ENCODE data around the gene STBD1.
"Not testable (repeated sequence)": the region's sequence is repeated elsewhere in the genome, so short reads cannot be mapped to it uniquely, and the experiment has no call there.

The STBD1 gene

DNA sequence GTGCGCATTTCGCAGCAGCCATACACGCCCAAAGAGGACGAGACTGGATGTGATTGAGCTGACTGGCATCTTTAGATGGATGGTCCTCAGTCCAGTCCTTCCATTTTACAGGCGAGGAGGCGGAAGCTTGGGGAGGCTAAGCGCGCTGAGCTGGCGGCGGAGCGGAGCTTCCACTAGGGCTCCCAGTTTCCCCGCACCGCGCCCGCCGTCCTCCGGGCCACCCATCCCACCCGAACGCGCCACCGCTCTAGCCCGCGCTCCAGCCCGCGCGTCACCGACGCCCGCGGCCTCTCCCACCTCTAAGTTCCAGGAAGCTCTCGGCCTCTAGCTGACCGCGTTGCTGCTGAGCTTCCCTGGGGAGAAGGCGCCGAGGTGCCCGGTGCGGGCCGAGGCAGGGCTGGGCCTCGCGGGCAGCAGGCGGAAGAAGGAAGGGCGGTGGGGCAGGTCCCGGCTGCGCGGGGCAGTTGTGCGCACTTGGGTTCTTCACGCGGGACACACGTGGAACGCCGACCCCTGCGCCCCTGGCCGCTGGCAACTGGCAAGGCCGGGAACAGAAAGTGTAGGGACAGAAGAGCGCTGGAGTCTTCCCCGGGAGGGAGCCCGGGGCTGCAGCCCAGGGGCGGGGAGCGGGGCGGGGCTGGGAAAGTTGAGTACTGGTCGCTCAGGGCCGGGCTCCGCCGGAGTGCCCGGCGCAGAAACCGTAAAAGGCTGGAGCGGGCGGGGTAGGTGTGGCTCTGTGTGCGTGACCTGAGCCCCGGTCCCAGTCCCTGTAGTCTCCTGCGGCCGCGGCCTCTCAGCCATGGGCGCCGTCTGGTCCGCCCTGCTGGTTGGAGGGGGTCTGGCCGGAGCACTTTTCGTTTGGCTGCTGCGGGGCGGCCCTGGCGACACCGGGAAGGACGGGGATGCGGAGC, at the start of gene STBD1:
TSS of gene STBD1 (plus strand) at position 763 of the 911 bp plus-strand sequence. CDS start at position 800, 37 bp downstream.
- peak; percentile 38 for DNase-seq (ENCODE audit: low spot score)

DNA sequence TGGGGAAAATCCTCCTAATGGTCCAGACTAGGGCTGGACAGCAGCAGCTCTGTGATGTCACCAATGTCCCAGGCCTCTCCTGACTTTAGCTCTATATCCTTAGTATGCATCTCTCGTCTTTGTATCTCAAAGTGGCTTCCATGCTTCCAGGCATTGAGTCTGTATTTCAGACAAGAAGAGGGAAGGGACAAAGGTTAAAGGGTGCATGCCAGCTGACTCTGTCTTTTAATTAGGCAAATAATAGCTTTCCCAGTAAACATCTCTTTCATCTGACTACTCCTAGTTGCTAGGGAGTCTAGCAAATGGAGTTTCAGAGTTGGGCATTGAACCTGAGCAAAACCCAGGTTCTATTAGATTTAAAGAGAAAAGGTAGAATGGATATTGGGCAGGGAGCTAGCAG, 49.6 kb upstream of the STBD1 start:
- no peak for DNase-seq (ENCODE audit: low spot score)

DNA sequence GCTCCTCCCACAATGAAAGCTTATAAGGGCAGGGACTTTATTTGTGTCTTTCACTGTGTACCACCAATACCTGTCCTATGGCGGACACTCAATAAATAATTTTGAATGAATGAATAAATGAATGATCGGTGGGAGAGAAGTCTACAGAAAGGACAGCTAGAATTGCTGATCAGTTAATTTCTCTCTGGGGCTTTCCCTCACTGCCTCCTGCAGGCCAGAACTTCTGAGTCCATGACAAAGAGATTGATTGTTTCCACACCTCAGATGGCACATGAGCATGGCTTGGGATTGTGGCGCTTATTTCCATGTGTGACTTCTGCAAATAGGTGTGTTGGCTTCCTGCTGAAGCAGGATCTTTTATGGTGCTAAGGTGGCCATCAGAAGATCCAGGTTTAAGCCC, 48.7 kb upstream of the STBD1 start:
- DNase-seq (ENCODE audit: low spot score), result no peak

GRCh38 chr4:76260571-76260970, 46.0 kb upstream of the STBD1 start:
- no peak for DNase-seq (ENCODE audit: low spot score)

- no peak for DNase-seq (ENCODE audit: low spot score)
These were observed 40.8 kb upstream of the STBD1 start for GRCh38 chr4:76265631-76266218.

GRCh38 chr4:76266627-76267026, 39.9 kb upstream of the STBD1 start:
- DNase-seq (ENCODE audit: low spot score), result no peak

DNA sequence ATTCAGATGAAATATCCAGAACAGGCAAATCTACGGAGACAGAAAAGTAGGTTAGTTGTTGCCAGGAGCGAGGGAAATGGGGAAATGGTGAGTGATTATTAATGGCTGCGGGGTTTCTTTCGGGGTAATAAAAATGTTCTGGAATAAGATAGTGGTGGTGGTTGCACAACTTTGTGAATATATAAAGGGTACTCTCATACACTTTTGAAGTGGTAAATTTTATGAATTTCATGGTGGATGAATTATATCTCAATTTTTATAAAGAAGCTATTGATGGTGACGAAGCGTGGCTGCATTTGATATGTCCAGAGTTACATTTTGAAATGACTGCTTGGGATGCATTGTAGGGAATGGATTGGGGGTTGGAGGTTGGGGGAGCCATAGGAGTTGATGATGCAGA, 38.7 kb upstream of the STBD1 start:
- DNase-seq (ENCODE audit: low spot score), result no peak

DNA sequence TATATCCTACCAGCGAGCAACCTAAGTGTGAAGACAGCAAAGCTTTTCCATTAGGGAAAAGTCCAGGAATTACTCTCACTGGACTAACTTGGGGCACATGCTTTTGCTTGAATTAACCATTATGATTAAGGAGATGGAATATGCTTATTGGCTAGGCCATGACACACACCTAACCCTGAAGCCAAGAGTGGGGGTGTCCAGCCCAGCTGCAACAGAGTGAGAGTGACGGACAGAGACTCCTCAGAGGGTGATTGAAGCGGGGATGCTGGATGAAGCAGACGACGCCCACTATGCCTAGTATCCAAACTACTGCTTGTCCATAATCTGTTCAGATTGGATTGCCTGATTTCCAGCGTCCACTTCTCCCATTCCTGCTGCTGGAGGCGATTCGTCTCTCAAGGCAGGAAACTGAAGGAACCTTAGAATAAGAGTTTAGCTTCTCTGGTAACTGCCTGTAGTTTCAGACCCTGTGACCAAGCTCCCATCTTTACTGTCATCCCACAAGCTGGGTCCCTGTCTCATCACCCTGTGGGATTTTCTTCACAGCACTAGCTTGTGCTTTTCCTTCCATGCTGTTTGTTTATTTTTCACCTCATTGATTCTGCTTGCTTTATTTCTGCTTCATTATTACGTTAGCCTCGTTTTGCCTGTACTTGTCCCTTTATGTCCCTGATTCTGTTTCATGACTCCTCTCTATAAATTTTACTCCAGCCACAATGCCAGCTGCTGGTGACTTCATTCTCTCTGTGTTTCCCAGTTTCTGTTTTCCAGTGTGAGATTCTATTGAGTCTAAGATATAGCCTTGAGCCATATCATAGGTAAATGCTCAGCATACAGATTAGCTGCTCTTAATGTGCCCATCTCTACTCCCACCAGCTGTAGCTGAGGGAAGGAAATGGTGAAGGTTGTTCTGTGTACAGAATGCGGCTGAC, 36.0 kb upstream of the STBD1 start:
- DNase-seq (ENCODE audit: low spot score), result no peak

DNA sequence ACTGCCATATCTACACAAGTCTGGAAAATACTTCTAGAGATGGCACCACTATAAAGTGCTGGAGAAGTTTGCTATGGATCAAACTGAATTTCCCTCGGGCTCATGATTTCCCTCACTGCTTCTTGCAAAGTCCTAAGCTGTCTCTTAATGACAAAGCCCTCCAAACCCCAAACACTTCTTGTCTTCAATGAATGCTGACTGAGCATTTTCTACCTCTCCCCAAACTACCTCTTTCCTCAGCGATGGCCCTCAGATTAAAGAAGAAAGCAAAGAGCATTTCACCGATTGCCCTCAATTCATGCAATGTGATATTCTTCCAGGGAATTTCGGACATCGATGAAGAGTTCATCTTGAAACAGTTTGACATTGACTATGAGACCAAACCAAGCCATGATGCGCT, 35.3 kb upstream of the STBD1 start:
- no peak for DNase-seq (ENCODE audit: low spot score)

DNA sequence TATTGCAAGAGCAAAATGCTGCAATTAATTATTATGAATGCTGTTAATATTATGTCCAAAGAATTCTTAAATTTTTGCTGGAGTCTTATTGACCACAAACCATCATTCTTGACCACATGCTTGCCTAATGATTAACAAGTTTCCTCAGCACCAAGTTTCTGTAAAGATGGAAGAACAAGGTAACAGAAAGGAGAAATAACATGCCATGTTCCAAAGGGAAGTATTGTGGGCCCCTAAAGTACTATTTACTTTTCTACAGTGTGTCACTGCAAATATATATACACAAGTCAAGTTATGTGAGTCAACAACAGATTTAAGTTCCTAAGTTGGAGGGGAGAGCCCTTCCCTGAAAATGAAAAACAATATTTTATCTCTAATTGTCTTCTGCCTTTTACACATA, 34.5 kb upstream of the STBD1 start:
- DNase-seq (ENCODE audit: low spot score), result no peak

GRCh38 chr4:76272582-76272981, 34.0 kb upstream of the STBD1 start:
- DNase-seq (ENCODE audit: low spot score), result no peak

- DNase-seq (ENCODE audit: low spot score), result no peak
These were observed 33.5 kb upstream of the STBD1 start for GRCh38 chr4:76272999-76273398.

DNA sequence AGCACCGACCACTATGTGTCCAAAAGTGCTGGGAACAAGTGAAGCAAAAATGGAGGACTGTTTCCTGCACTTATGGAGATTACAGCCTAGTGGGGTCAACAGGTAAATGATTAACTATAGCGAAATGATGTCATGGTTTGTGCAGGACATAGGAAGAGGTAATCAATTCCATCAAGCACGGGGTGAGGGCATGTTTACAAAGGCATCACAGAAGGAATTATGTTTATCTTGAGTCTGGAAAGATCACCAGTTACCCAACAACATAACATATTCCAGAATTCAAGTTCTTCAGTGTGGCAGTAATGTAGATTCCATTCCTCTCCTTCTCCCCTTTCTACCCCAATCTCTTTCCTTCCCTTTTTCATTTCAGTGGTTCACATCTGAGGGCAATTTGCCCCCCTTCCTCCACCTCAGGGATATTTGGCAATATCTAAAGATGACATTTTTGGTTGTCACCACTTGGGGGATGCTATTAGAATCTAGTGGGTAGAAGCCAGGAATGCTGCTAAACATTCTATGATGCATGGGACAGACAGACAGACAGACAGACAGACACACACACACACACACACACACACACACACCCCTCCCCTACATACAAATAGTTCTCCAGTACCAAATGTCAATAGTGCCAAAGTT, 30.9 kb upstream of the STBD1 start:
- no peak for DNase-seq (ENCODE audit: low spot score)

- no peak for DNase-seq (ENCODE audit: low spot score)
These were observed 29.7 kb upstream of the STBD1 start for GRCh38 chr4:76276813-76277212.

- no peak for DNase-seq (ENCODE audit: low spot score)
These were observed 28.9 kb upstream of the STBD1 start for GRCh38 chr4:76277667-76278066.

- DNase-seq (ENCODE audit: low spot score), result no peak
These were observed 27.9 kb upstream of the STBD1 start for GRCh38 chr4:76278583-76278982.

- peak; percentile 24 for DNase-seq (ENCODE audit: low spot score)
These were observed 27.1 kb upstream of the STBD1 start for GRCh38 chr4:76279462-76279861.

DNA sequence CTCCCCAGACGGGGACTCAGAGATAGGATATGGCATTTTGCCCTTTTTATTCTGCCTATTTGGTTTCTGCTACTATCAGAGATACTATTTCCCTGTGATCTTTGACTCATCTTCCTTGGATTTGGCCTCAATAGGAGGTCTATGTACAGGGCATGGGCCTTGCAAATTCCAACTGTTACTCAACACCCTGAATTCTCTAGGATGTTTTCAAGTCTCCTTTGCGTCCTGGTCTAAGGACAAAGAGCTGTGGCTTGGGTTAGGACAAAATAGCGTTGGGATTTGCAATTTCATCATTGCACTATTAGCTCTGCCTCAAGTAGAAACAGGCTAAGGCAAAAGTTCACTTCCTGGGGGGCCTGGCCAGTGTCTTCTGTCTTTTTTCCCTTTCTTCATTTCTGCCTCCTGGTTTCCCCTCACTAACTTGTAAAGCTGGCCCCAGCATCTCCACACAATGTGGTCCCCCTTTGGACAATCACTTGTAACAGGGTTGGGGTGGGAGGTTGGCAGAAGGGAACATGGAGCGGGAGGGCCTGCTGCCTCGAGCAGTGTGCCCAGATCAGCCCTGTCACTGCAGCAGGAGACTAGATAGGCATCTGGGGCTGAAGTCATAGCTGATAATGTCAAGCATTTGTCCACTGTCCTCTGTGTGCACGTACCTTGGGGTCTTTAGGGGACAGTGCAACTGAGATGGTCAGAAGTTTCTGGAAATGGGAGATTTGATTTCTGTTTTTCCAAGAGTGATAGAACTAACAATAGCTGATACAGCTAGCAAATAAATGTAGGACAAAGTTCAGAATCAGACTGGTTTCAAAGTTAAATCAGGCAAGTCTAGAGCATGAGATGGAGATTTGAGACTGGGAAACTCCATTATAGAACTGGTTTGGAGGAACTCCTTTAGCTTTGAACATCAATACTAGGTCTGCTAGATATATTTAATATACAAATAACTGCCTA, 25.8 kb upstream of the STBD1 start:
- no peak for DNase-seq (ENCODE audit: low spot score)

DNA sequence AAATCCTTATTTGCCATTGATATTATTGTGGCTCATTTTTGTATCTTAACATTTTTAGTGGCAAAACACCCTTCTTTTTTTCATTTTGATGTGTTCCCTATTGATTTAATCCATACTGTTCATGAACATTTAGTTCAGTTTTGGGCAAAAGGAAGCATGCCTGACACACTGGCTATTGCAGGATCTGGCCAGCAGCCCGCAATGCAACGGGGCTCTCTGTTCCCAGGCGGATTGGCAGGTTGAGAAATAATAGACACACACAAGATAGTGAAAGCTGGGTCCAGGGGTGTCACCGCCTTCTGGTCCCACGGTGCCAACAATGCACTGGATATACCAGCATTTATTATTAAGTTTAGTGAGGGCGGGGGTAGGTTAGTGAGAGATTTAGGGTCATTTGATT, 24.9 kb upstream of the STBD1 start:
- DNase-seq (ENCODE audit: low spot score), result not testable (repeated sequence)

DNA sequence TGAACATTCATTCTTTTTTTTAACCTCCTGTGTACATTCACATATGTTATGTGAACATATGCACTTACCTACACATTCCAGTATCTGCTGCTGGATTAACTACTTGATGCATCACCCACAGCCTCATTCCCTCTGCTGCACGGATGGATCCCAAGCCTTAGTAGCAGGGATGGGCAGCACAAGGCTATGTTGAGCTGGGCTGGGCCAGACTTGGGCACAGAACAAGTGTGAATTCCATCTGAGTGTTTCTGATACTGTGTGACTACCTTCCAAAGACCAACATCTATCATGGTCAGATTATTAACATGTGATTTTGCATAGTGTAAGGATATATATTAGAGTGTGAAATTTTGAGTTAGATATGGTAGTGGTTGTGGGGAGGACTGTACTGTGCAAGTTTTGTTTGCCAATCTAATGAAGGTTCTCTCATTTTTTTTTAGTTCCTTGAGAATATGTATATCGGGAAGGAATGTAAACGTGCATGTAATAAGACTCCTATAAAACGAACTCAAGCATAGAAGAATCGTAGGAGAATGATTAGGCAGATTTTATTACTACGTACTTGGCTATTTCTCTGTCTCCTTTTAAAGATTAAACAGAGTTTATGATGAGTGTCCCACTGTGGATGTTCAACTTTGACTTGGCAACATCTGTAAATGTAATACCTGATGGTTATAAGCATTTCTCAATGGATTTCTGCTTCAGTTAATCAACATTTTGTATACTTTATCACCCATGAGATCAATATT, 23.4 kb upstream of the STBD1 start:
- DNase-seq (ENCODE audit: low spot score), result no peak

All from activated CD4-positive, alpha-beta T cell treated with anti-CD3 and anti-CD28 coated beads, Interleukin-2, Interleukin-4, amounts not matched to agents 100 ng/mL and 50 ng/mL, durations not matched to agents 16 hours and 8 hours (primary cell).